Neural progenitor cell (in vitro differentiated cells): Measurements from ENCODE around the gene C9orf72. TPM values are rescaled to one million over a fixed set of nuclear protein-coding genes. Genes with fewer than 3 reads are reported as not detected.

Source experiments
- DNase-seq: peaks from one replicate; pipeline ENCODE4 v3.0.0-alpha.2; 2016; ENCODE audit warnings: low spot score
- H2AFZ ChIP-seq: fragments of 200-600 bp; sonication (generic); replicated peaks from 2 replicates; pipeline ENCODE4 v1.6.1; 2016; ENCODE audit warnings: antibody characterized with exemption
- H3F3A ChIP-seq: fragments of 200-600 bp; sonication (generic); 2 replicates; pipeline ENCODE4 v1.6.1; 2016; ENCODE audit warnings: antibody characterized with exemption, low read depth
- H3K27ac ChIP-seq: fragments of 200-600 bp; sonication (generic); 2 replicates; pipeline ENCODE4 v1.5.1; 2016; ENCODE audit warnings: mild to moderate bottlenecking
- H3K27me3 ChIP-seq: fragments of 200-600 bp; sonication (generic); 2 replicates; pipeline ENCODE4 v1.6.1; 2016; ENCODE audit warnings: mild to moderate bottlenecking, moderate library complexity
- H3K36me3 ChIP-seq: fragments of 200-600 bp; sonication (generic); 2 replicates; pipeline ENCODE4 v1.5.1; 2016
- H3K4me1 ChIP-seq: fragments of 200-600 bp; sonication (generic); 2 replicates; pipeline ENCODE4 v1.6.1; 2016; ENCODE audit warnings: mixed run types
- H3K4me2 ChIP-seq: fragments of 200-600 bp; sonication (generic); 2 replicates; pipeline ENCODE4 v1.6.1; 2016
- H3K4me3 ChIP-seq: fragments of 200-600 bp; sonication (generic); 2 replicates; pipeline ENCODE4 v1.5.1; 2016
- H3K79me2 ChIP-seq: fragments of 200-600 bp; sonication (generic); 2 replicates; pipeline ENCODE4 v1.6.1; 2016; ENCODE audit warnings: low read depth
- H3K9ac ChIP-seq: fragments of 200-600 bp; sonication (generic); 2 replicates; pipeline ENCODE4 v1.6.1; 2016
- H3K9me3 ChIP-seq: fragments of 200-600 bp; sonication (generic); 2 replicates; pipeline ENCODE4 v1.5.1; 2016; ENCODE audit warnings: low read depth
- H4K20me1 ChIP-seq: fragments of 200-600 bp; sonication (generic); 2 replicates; pipeline ENCODE4 v1.6.1; 2016; ENCODE audit warnings: low read depth
- H3K27ac Mint-ChIP-seq: 3 replicates; pipeline ENCODE4 v1.8.0; 2021; ENCODE audit warnings: mixed read lengths
- H3K27me3 Mint-ChIP-seq: 2 replicates; pipeline ENCODE4 v1.8.0; 2022; ENCODE audit warnings: low read depth, mild to moderate bottlenecking, inconsistent platforms, moderate library complexity, mixed read lengths; ENCODE audit not compliant: insufficient read depth
- H3K36me3 Mint-ChIP-seq: 3 replicates; pipeline ENCODE4 v1.8.0; 2021; ENCODE audit warnings: mixed read lengths
- H3K4me1 Mint-ChIP-seq: 3 replicates; pipeline ENCODE4 v1.8.0; 2021; ENCODE audit warnings: mixed read lengths
- H3K4me3 Mint-ChIP-seq: 3 replicates; pipeline ENCODE4 v1.8.0; 2021; ENCODE audit warnings: mild to moderate bottlenecking, moderate library complexity, mixed read lengths
- H3K9me3 Mint-ChIP-seq: 3 replicates; pipeline ENCODE4 v1.8.0; 2020; ENCODE audit warnings: mixed read lengths
- EZH2 ChIP-seq: fragments of 200-600 bp; sonication (generic); IDR thresholded peaks from 2 replicates; pipeline ENCODE4 v1.6.1; 2017; ENCODE audit warnings: antibody characterized with exemption, mild to moderate bottlenecking, moderate library complexity
- EZH2phosphoT487 ChIP-seq: fragments of 200-600 bp; sonication (generic); IDR thresholded peaks from 2 replicates; pipeline ENCODE4 v1.6.1; 2017; ENCODE audit warnings: antibody characterized with exemption
- total RNA-seq: library from RNA; depleted of rRNA; stranded (reverse); fragments of >200 nt; gene quantifications from 2 replicates; pipeline ENCODE4 v1.2.3, GENCODE V29; 2015; ENCODE audit warnings: low replicate concordance
- TF ChIP-seq, protein P1 (sequence below): fragments of 200-600 bp; sonication (generic); IDR thresholded peaks from 2 replicates; pipeline ENCODE4 v1.5.1; 2017; ENCODE audit warnings: antibody characterized with exemption, mild to moderate bottlenecking

Gene C9orf72
- total RNA-seq, 1 donor from 2014 or later, result 107 TPM

DNA sequence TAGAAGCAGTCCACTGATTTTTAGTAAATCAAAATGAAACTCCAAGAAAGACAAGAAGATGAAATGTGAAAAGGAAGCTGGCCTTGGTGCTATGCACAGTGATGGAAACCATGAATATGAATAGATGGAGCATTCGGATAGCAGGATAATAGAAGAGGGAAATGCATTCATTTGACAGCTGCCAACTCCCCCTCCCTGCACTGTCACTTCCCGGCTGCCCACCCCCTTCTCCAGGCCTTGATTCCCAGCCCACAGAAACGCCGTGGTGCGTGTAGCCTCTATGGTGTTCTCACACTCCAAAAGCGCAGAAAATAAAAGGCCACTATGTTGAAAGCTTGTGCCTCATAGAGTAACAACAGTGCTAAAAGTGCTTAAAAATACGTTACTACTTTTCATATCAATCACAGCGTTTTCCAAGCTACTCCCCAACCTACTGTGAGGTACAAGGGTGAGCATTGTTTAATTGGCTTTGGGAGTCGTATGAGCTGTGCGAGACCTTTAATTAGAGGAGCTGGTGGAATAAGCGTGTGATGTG, 75.3 kb downstream of the C9orf72 start:
- Histone ChIP-seq H3K27me3 (no peaks in the 10 kb centered on the region), H4K20me1 (peaks cover 22% of the 10 kb centered on the region), H3K4me2 (peak overlapping the region; percentile 72), H3K4me1 (peaks cover 57% of the 10 kb centered on the region), H3K79me2 (peaks cover 69% of the 10 kb centered on the region), H3K9me3 (no peaks in the 10 kb centered on the region), H3K36me3 (no peaks in the 10 kb centered on the region), H3K4me3 (peak overlapping the region; percentile 26), H2AFZ (no peak overlapping the region), H3F3A (peaks cover 30% of the 10 kb centered on the region), H3K9ac (no peak overlapping the region), H3K27ac (no peak overlapping the region)
- TF ChIP-seq, protein P1, sequence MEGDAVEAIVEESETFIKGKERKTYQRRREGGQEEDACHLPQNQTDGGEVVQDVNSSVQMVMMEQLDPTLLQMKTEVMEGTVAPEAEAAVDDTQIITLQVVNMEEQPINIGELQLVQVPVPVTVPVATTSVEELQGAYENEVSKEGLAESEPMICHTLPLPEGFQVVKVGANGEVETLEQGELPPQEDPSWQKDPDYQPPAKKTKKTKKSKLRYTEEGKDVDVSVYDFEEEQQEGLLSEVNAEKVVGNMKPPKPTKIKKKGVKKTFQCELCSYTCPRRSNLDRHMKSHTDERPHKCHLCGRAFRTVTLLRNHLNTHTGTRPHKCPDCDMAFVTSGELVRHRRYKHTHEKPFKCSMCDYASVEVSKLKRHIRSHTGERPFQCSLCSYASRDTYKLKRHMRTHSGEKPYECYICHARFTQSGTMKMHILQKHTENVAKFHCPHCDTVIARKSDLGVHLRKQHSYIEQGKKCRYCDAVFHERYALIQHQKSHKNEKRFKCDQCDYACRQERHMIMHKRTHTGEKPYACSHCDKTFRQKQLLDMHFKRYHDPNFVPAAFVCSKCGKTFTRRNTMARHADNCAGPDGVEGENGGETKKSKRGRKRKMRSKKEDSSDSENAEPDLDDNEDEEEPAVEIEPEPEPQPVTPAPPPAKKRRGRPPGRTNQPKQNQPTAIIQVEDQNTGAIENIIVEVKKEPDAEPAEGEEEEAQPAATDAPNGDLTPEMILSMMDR, result no peak
- TF ChIP-seq EZH2 (no peak), EZH2phosphoT487 (no peak)
- Mint-ChIP-seq H3K4me3 (peak overlapping the region; percentile 75), H3K9me3 (peaks cover 11% of the 10 kb centered on the region), H3K27ac (peak overlapping the region; percentile 66), H3K27me3 (peaks cover 4% of the 10 kb centered on the region), H3K4me1 (peaks cover 43% of the 10 kb centered on the region), H3K36me3 (peaks cover 12% of the 10 kb centered on the region)
- DNase-seq, result peak; percentile 37

Other genes with a start within 250 kb of the C9orf72 start
- gene IFNK, start 49.2 kb downstream of the C9orf72 start, total RNA-seq, result not detected in 2 replicates
- 14.0 and 15.3 TPM in 2 replicates for gene MOB3B, start 43.7 kb downstream of the C9orf72 start, total RNA-seq